Transverse colon (tissue), 3 donors: ENCODE data around the gene RGS7.

Experiments used
- EP300 ChIP-seq: sonication (generic); formaldehyde crosslinking; IDR thresholded peaks from one replicate; pipeline ENCODE4 v1.6.1; 2017; ENCODE audit warnings: antibody characterized with exemption, low read depth
- POLR2A ChIP-seq: fragments of 450-650 bp; IDR thresholded peaks from one replicate; pipeline ENCODE4 v1.6.1; 2016; ENCODE audit warnings: antibody characterized with exemption, mild to moderate bottlenecking, moderate library complexity
- TF ChIP-seq, protein P1 (sequence below), 5 experiments: fragments of 200-600 bp in 3 of 5; fragments of 450-650 bp in 2 of 5; sonication (generic) in 3 of 5; IDR thresholded peaks; 1 replicate in 2 of 5; 2 replicates in 3 of 5; pipeline ENCODE4 v1.5.1; 2016 to 2017; ENCODE audit warnings: antibody characterized with exemption in 5 of 5, inconsistent platforms in 3 of 5, mild to moderate bottlenecking in 2 of 5, moderate library complexity in 1 of 5

DNA sequence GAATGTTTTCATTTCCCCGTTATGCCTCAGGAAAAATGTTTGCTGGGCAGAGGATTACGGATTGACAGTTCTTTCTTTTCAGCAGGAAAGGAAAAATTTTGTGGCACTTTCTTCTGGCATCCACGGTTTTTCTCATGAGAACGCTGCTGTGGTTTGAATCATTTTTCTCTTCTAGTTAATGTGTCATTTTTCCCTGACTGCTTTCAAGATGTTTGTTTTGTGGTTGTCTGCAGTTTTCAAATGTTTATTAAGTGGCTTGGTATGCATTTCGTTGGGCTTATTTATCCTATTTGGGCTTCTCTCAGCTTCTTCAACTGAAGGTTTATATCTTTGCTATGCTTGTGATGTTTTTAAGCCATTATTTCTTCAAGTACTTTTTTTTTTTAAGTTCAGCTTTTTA, 359.0 kb downstream of the RGS7 start:
- no peak for TF ChIP-seq POLR2A
- TF ChIP-seq, protein P1, sequence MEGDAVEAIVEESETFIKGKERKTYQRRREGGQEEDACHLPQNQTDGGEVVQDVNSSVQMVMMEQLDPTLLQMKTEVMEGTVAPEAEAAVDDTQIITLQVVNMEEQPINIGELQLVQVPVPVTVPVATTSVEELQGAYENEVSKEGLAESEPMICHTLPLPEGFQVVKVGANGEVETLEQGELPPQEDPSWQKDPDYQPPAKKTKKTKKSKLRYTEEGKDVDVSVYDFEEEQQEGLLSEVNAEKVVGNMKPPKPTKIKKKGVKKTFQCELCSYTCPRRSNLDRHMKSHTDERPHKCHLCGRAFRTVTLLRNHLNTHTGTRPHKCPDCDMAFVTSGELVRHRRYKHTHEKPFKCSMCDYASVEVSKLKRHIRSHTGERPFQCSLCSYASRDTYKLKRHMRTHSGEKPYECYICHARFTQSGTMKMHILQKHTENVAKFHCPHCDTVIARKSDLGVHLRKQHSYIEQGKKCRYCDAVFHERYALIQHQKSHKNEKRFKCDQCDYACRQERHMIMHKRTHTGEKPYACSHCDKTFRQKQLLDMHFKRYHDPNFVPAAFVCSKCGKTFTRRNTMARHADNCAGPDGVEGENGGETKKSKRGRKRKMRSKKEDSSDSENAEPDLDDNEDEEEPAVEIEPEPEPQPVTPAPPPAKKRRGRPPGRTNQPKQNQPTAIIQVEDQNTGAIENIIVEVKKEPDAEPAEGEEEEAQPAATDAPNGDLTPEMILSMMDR (IDR thresholded peaks at IDR 0.05), result no peak
- TF ChIP-seq EP300, result no peak
